Inflammatory macrophage treated with lipopolysaccharide for 1 hour (primary cell): ENCODE data around the gene KIF21B.

Source experiments
- DNase-seq, 2 donors: peaks; one replicate each; pipeline ENCODE4 v3.0.0-alpha.2; 2020 to 2022

KIF21B gene

GRCh38 chr1:200989337-200989736 is 34.2 kb downstream of the KIF21B start:
- no peak for DNase-seq

DNA sequence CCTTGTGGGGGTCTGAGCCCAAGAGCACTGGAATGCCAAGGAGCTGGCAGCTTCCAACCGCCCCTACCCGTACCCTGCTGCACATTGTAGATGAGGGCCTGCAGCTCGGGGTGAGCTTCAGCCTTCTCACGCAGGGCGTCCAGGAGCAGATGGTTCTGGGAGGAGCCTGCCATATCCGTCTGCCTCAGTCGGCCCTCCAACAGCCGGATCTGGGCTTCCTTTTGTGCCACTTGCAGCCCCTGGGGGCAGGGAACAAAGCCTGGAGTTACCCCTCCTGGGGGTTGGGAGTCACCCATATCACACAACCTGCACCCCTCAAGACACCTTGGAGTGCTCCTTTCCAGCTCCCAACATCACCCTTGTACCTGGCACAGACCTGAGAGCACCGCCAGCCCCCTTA is 34.8 kb downstream of the KIF21B start:
- no peak for DNase-seq

DNA sequence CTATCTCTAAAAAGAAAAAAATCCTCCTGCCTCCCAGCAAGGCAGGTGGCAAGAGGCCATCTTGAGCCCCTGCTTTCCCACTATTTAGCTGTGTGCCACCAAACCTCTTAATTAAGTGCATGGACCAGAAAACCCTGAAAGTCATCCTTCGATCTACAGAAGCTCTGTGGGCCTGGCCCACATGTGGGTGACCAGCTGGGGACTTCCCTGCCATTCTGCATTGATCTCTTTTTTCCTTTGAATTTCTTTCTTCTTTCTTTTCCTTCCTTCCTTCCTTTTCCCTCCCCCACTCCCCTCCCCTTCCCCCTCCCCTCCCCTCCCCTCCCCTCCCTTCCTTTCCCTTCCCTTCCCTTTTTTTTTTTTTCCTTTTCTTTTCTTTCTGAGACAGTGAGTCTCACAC is 38.0 kb downstream of the KIF21B start:
- no peak for DNase-seq

- no peak for DNase-seq
Observed at GRCh38 chr1:200983035-200983561, 40.4 kb downstream of the KIF21B start.

- DNase-seq: no peak
Observed at GRCh38 chr1:200982071-200982945, 41.2 kb downstream of the KIF21B start.

GRCh38 chr1:200981278-200981677 is 42.2 kb downstream of the KIF21B start:
- DNase-seq: no peak

DNA sequence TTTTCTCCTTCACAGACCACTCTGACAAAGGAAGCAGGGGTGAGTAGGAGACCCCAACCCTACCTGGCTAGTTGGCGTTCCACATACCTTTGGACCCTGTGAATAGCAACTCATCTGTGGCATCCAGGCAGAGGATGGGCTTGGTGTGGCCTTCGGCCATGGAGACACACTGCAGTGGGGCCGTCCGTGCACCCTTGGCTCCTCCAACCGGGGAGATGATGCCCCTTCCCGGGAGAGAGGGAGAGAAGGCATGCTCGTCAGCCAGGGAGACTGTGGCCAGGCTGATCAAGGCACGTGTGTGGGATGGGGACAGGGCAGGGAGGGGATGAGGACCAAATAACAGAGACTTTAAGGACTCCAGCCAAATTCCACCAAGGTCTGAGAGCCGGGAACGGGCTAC is 42.6 kb downstream of the KIF21B start:
- no peak for DNase-seq

DNA sequence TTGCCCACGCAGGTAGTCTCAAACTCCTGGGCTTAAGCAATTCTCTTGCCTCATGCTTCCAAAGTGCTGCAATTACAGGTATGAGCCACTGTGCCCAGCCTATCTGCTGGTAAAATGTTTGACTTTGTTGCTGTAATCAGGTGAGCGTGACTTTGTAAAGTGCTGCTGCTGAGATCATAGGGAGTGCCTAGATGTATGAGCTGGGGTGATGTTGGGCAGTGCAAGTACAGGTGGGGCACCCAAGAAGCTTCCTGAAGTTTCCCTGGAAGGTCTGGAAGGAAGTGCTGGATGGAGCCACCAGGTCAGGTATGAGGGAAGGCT is 43.1 kb downstream of the KIF21B start:
- DNase-seq: no peak

- peak in 1 of 2 donors; percentile 74 for DNase-seq
Observed at GRCh38 chr1:200979574-200980451, 43.7 kb downstream of the KIF21B start.

DNA sequence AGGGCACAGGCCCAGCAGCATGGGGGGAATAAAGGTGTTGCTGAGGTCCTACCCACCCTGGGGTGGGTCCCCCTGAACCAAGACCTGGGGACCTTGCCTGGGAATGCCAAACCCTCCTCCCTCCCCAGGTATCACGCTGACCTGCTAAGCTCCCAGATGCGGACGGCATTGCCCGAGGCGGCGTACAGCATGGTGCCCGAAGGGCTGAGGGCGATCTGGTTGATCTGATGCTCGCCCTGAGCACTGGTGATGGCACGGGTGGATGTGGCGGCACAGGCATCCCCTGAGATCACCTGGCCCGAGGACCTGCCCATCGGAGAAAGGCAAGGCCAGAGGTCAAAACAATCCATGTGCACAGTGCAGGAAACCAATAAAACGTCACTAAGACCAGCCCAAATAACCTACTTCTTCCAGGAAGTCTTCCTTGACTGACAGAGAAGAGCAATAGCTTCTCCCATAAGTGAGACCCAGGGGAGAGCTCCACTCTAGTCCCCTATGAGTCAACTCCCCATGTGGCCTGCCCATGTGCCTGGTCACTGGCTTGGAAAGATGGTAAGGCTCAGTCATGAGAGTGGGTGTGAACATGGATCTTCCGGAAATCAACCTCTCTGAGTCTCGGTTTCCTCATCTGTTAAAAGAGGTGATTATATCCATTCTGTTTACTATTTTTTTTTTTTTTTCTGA is 46.3 kb downstream of the KIF21B start:
- DNase-seq: no peak

- no peak for DNase-seq
Observed at GRCh38 chr1:200976634-200977033, 46.9 kb downstream of the KIF21B start.

GRCh38 chr1:200975458-200975857 is 48.1 kb downstream of the KIF21B start:
- DNase-seq: no peak

GRCh38 chr1:200974711-200975110 is 48.8 kb downstream of the KIF21B start:
- DNase-seq: no peak

DNA sequence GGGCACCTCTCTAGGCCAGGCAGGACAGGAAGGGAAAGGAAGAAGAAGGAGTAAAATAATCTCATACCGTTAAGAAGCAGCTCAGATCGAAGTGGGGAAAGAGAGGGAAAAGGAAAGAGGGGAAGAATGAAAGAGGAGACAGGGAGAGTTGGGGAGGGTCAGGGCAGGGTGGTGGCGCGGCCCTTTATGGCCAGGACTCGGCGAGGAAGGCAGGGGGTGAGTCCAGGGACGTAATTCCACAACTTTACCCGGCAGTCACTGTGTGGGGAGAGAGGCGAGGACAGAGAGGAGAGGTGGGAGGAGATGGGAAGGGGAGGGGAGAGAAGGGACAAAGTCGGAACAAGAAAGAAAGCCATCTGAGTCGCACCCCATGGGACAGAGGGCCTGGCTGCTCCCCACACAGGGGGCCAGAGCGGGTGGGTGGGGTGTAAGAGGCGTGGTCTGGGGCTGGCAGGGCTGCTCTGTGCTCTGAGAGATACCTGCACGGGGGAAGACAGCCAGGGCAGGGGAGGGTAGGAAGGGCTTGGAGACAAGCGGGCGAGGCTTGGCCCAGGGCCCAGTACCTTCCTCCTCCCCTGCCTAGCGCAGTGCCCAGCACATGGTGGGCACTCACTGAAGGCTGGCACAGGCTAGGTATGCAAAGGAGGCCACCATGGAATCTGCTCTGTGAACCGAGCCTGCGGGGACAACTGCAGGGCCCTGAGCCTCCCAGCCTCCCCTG is 49.4 kb downstream of the KIF21B start:
- no peak for DNase-seq

- no peak for DNase-seq
Observed at GRCh38 chr1:200972985-200973742, 50.4 kb downstream of the KIF21B start.

GRCh38 chr1:200971955-200972711 is 51.4 kb downstream of the KIF21B start:
- DNase-seq: peak in 1 of 2 donors; percentile 74

DNA sequence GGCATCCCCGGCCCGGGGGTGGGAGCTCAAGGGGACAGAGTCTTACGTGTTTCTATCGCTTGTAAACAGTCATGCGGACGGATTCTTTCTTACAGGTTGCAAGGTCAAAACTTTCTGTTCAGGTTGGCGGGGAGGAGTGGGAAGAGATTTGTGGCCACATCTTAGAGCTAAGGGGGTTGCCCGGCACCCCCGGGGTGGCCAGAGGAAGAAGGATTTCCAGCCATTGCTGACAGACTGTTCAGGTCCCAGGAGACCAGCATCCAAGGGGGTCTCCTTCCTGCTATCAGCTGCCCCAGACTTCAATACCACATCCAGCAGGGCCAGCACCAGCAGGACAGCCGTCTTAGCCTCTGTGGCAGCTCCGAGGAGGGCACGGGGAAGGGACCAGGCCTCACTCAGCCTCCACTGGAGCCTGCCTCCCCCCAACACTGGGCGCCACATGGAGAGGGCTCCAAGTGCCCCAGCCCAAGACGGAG is 52.0 kb downstream of the KIF21B start:
- DNase-seq: no peak

DNA sequence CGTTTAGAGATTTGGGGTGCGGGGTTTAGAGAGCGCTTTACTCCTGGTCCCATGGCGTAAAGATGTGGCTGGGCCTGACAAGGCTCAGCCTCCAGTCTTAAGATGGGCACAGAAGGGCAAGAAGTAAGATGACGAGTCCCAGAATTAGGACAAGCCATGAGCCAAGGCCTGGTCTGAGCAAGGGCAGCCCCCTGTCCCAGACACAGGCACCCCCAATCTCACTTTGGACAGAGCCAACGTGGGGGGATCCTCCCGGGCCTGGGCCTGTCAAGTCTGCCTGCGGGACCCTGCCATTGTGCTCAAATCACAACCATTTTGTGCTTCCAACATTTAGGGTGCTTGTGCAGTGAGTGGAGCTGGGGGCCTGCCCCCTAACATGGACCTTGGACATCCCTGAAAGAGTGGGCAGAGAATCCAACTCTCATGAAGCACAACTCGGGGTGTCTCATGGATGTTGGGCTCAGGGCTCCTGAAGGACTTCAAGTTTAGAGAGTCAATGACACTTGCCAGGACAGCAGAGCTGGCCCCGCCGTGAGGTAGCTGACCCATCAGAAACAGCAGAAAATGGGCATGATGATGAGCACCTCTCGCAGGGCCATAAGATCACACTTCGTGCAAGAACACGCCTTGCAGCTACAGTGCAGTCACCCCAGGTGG is 52.6 kb downstream of the KIF21B start:
- DNase-seq: no peak

DNA sequence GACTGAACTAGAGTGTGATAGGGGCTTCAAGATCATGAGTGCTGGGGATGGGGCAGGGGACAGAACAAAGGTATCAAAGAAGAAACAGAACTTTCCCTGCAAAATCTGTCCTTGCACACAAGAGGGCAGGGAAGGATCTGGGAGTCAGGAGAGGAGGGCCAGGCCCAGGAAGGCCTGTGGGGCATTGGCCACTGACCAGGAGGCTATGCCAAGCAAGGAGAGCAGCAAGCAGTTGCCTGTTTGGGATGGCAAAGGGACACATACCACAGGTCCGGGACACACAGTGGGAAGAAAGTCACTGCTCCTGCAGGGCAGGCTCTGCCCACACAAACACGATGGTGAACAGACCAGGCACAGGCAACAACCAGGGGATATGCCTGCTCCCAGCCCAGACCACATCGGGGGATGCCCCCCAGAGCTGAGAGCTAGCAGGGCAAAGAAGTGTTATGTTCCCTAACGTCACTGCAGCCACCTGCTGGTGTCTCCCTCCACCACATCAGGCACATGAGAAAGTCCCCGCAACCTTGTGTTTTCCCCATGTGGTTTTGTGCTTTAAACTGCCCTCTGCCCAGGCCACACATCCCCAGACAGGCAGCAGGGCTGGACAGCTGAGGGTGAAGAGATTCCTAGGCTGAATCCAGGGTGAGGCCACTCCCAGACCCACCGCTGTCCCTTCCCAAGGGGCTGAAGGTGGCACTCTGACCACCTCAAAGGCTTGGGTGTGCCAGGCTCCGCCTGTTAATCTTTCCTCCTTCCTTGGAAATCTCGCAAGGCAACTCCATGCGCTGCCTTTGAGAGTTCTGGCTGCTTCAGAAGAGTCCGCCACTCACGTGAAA is 53.6 kb downstream of the KIF21B start:
- DNase-seq: no peak
